Stimulated activated CD4-positive, alpha-beta T cell treated with anti-CD3 and anti-CD28 coated beads, Interleukin-1b, Interleukin-23, amount 100 ng/mL, for 4 hours (primary cell): ENCODE results near the gene BAHCC1.

Experiments used
- DNase-seq, 2 donors: peaks; one replicate each; pipeline ENCODE4 v3.0.0-alpha.2; 2020; ENCODE audit warnings: low read depth in 2 of 2

Gene BAHCC1

GRCh38 chr17:81427173-81428120 lies 32.2 kb downstream of the BAHCC1 start:
- DNase-seq = no peak

- DNase-seq = no peak
Observed at GRCh38 chr17:81428121-81428515, 32.9 kb downstream of the BAHCC1 start.

GRCh38 chr17:81428516-81428915 lies 33.3 kb downstream of the BAHCC1 start:
- DNase-seq = no peak

- no peak for DNase-seq
Observed at GRCh38 chr17:81428948-81429774, 33.9 kb downstream of the BAHCC1 start.

- no peak for DNase-seq
Observed at GRCh38 chr17:81429821-81430551, 34.7 kb downstream of the BAHCC1 start.

GRCh38 chr17:81431545-81432482 lies 36.6 kb downstream of the BAHCC1 start:
- DNase-seq = no peak

GRCh38 chr17:81432941-81433340 lies 37.7 kb downstream of the BAHCC1 start:
- DNase-seq = no peak

- DNase-seq = no peak
Observed at GRCh38 chr17:81433656-81434055, 38.4 kb downstream of the BAHCC1 start.

GRCh38 chr17:81434072-81434471 lies 38.8 kb downstream of the BAHCC1 start:
- DNase-seq = no peak

GRCh38 chr17:81434681-81435417 lies 39.6 kb downstream of the BAHCC1 start:
- no peak for DNase-seq

GRCh38 chr17:81435652-81436293 lies 40.5 kb downstream of the BAHCC1 start:
- DNase-seq = no peak

GRCh38 chr17:81436294-81436849 lies 41.1 kb downstream of the BAHCC1 start:
- no peak for DNase-seq

- DNase-seq = no peak
Observed at GRCh38 chr17:81437191-81437651, 42.0 kb downstream of the BAHCC1 start.

- no peak for DNase-seq
Observed at GRCh38 chr17:81438007-81438659, 42.9 kb downstream of the BAHCC1 start.

GRCh38 chr17:81438688-81439087 lies 43.4 kb downstream of the BAHCC1 start:
- no peak for DNase-seq

GRCh38 chr17:81440051-81440471 lies 44.8 kb downstream of the BAHCC1 start:
- DNase-seq = no peak

GRCh38 chr17:81440511-81441244 lies 45.4 kb downstream of the BAHCC1 start:
- no peak for DNase-seq

- no peak for DNase-seq
Observed at GRCh38 chr17:81442791-81443190, 47.5 kb downstream of the BAHCC1 start.
